HepG2 (cell line): ENCODE data around the gene UCN2. TPM values are rescaled to one million over a fixed set of nuclear protein-coding genes. Genes with fewer than 3 reads are reported as not detected.

Experiments
- ATF2 ChIP-seq: sonication (generic); formaldehyde crosslinking; IDR thresholded peaks from 2 replicates; pipeline ENCODE4 v1.4.0; 2020; ENCODE audit warnings: missing genetic modification reagents
- CBFB ChIP-seq: sonication (generic); formaldehyde crosslinking; IDR thresholded peaks from 2 replicates; pipeline ENCODE4 v1.4.0; 2020; ENCODE audit warnings: missing genetic modification reagents
- DR1 ChIP-seq: sonication (generic); formaldehyde crosslinking; IDR thresholded peaks from 2 replicates; pipeline ENCODE4 v1.8.0; 2021; ENCODE audit warnings: mild to moderate bottlenecking, missing genetic modification reagents, inconsistent platforms
- DRAP1 ChIP-seq: IDR thresholded peaks from 2 replicates; pipeline ENCODE4 v1.6.1; 2016; ENCODE audit warnings: missing genetic modification reagents, missing compliant biosample characterization
- EP300 ChIP-seq, 3 experiments: sonication (generic) in 1 of 3; formaldehyde crosslinking in 1 of 3; IDR thresholded peaks; 2 replicates each; pipeline versions ENCODE4 v1.5.1 to v1.6.1; 2011 to 2020; ENCODE audit warnings: low read depth in 2 of 3, low read length in 2 of 3, borderline replicate concordance in 1 of 3, improper control_type of control experiment in 1 of 3, mild to moderate bottlenecking in 1 of 3, missing genetic modification reagents in 1 of 3, moderate library complexity in 1 of 3
- KLF12 ChIP-seq: sonication (generic); formaldehyde crosslinking; IDR thresholded peaks from 2 replicates; pipeline ENCODE4 v1.4.0; 2020; ENCODE audit warnings: missing genetic modification reagents, borderline replicate concordance
- NCOA1 ChIP-seq: sonication (generic); formaldehyde crosslinking; IDR thresholded peaks from 2 replicates; pipeline ENCODE4 v1.9.0; 2021; ENCODE audit warnings: missing genetic modification reagents
- NFRKB ChIP-seq: fragments of 450-650 bp; IDR thresholded peaks from 2 replicates; pipeline ENCODE4 v1.6.1; 2017
- NRL ChIP-seq: sonication (generic); formaldehyde crosslinking; IDR thresholded peaks from 2 replicates; pipeline ENCODE4 v1.5.0; 2020; ENCODE audit warnings: missing genetic modification reagents, mild to moderate bottlenecking, moderate library complexity, borderline replicate concordance
- PHF21A ChIP-seq: sonication (generic); formaldehyde crosslinking; IDR thresholded peaks from 2 replicates; pipeline ENCODE4 v1.5.0; 2020; ENCODE audit warnings: mild to moderate bottlenecking, missing genetic modification reagents
- PLSCR1 ChIP-seq: sonication (generic); formaldehyde crosslinking; IDR thresholded peaks from 2 replicates; pipeline ENCODE4 v1.5.0; 2020; ENCODE audit warnings: missing genetic modification reagents, mild to moderate bottlenecking, borderline replicate concordance
- REL ChIP-seq: sonication (generic); formaldehyde crosslinking; conservative IDR thresholded peaks from 2 replicates; pipeline ENCODE4 v1.8.0; 2022; ENCODE audit warnings: mild to moderate bottlenecking, missing genetic modification reagents, moderate library complexity
- ZBTB42 ChIP-seq: sonication (generic); formaldehyde crosslinking; IDR thresholded peaks from 2 replicates; pipeline ENCODE4 v1.5.0; 2020; ENCODE audit warnings: mild to moderate bottlenecking, missing genetic modification reagents
- ZNF282 ChIP-seq: fragments of 450-650 bp; IDR thresholded peaks from 2 replicates; pipeline ENCODE4 v1.6.1; 2018; ENCODE audit not compliant: partially characterized antibody
- ZNF33A ChIP-seq: sonication (generic); formaldehyde crosslinking; IDR thresholded peaks from 2 replicates; pipeline ENCODE4 v1.5.1; 2020; ENCODE audit warnings: missing genetic modification reagents, mild to moderate bottlenecking, moderate library complexity, borderline replicate concordance
- ZNF496 ChIP-seq: sonication (generic); formaldehyde crosslinking; IDR thresholded peaks from 2 replicates; pipeline ENCODE4 v1.8.1; 2023; ENCODE audit warnings: mild to moderate bottlenecking, moderate library complexity, missing genetic modification reagents; ENCODE audit not compliant: insufficient replicate concordance
- ZNF646 ChIP-seq: sonication (generic); formaldehyde crosslinking; IDR thresholded peaks from 2 replicates; pipeline ENCODE4 v1.9.0; 2021; ENCODE audit warnings: mild to moderate bottlenecking, missing genetic modification reagents
- polyA plus RNA-seq, 8 experiments: library from polyadenylated mRNA; depleted of rRNA in 3 of 8; stranded (reverse) in 7 of 8; unstranded in 1 of 8; fragments of >200 nt; fragmentation: Illumina TruSeq in 4 of 8; extraction: Trizol in 4 of 8; gene quantifications; 2 replicates each; pipeline versions ENCODE4 v1.2.1 to v1.2.3, GENCODE V29; 2011 to 2016; ENCODE audit warnings: low read depth in 4 of 8, missing spikeins in 1 of 8, mixed read lengths in 1 of 8; ENCODE audit not compliant: insufficient read depth in 1 of 8
- total RNA-seq, 5 experiments: library from RNA; depleted of rRNA; stranded (reverse); fragments of >200 nt; fragmentation: Illumina TruSeq; extraction: Trizol; gene quantifications; 2 replicates each; pipeline ENCODE4 v1.2.3, GENCODE V29; 2016; ENCODE audit warnings: low read depth in 1 of 5

The UCN2 gene
- total and polyA plus RNA-seq, 2 of the 13 experiments (the other 11 are each of a cell fraction or from before 2014, with no cell fraction given) = 0.07 to 1.5 TPM

- TF ChIP-seq KLF12 (CRISPR knock-in tag) (peak; percentile 21; the same call in 1 of the 2 replicates), ZNF646 (CRISPR knock-in tag) (0 out of 2 replicates have a peak, but pooled peaks have one; percentile 27), NRL (CRISPR knock-in tag) (peak; percentile 86; the same call in 1 of the 2 replicates), DRAP1 (CRISPR knock-in tag) (peak; percentile 83), NFRKB (no peak), REL (CRISPR knock-in tag) (0 out of 2 replicates have a peak, but pooled peaks have one; percentile 81), NCOA1 (CRISPR knock-in tag) (no peak), ZNF33A (peak; percentile 26; the same call in 1 of the 2 replicates), PHF21A (CRISPR knock-in tag) (peak; percentile 59; the same call in 1 of the 2 replicates), CBFB (CRISPR knock-in tag) (no peak; the same call in 1 of the 2 replicates), ZBTB42 (CRISPR knock-in tag) (no peak), EP300 (IDR thresholded peaks at IDR 0.05; ENCODE audit: low read depth in 2 of 2, low read length in 2 of 2) (no peak), EP300 (CRISPR knock-in tag; IDR thresholded peaks at IDR 0.05; ENCODE audit: borderline replicate concordance) (no peak), ZNF496 (CRISPR knock-in tag) (no peak), ATF2 (CRISPR knock-in tag) (peak; percentile 44; the same call in 1 of the 2 replicates), PLSCR1 (CRISPR knock-in tag) (0 out of 2 replicates have a peak, but pooled peaks have one; percentile 35), ZNF282 (no peak), DR1 (peak; percentile 85)
Measured at GRCh38 chr3:48609088-48610005, 45.8 kb upstream of the UCN2 start, which contains the start of gene UQCRC1 (continued).
